ENCODE results near the gene STAP2. TPM values are rescaled to one million over a fixed set of nuclear protein-coding genes. Genes with fewer than 3 reads are reported as not detected.

STAP2 gene
- total and polyA plus RNA-seq, 9 of the 15 experiments (the other 6 are each of a cell fraction or from before 2014, with no cell fraction given), result 1.2 to 9.8 (median 4.5) TPM

DNA sequence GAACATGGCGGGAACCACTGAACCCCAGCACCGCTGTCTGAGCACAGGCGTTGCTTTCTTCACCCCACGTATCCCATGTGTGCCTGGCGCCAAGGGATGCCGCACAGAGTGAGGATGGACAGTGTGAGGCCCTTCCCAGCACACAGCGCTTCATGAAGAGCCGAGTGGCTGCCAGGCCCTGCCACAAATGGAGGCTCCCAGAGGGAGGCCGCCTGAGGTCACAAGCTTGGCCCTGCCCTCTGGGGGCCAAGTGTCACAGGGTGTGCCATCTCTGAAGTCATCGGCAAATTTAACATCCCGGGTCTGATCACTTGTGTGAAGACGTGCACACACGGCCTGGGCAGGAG lies 29.1 kb upstream of the STAP2 start:
- Histone ChIP-seq H3K27ac (ENCODE audit: extremely low read depth, low read depth, low read length) (no peak overlapping the region), H2AFZ (ENCODE audit: low read depth, low read length) (no peak overlapping the region), H3K9me1 (ENCODE audit: control insufficient read depth, insufficient read depth, low read length) (no peaks in the 10 kb centered on the region), H3K27me3 (ENCODE audit: control insufficient read depth in 2 of 2, insufficient read depth in 2 of 2, low read length in 2 of 2) (no peaks in the 10 kb centered on the region), H3K36me3 (ENCODE audit: control insufficient read depth, insufficient read depth, low read length) (peaks cover 79% of the 10 kb centered on the region; the same call in 2 of the 3 replicates), H3K9ac (ENCODE audit: insufficient read depth in 1 of 2, low read depth in 2 of 2, low read length in 2 of 2) (peak overlapping the region in 1 of 2 experiments; percentile 84; a peak in 2 of 4 replicates), H3K9me3 (replicated peaks; ENCODE audit: control insufficient read depth, insufficient read depth, low read depth, low read length) (no peaks in the 10 kb centered on the region), H3K79me2 (ENCODE audit: control insufficient read depth, insufficient read depth, low read length) (peaks cover 59% of the 10 kb centered on the region), H3K4me2 (ENCODE audit: insufficient read depth, low read length) (no peak overlapping the region), H3K4me1 (replicated peaks in 1 of 2; ENCODE audit: control insufficient read depth in 2 of 2, insufficient read depth in 2 of 2, low read length in 2 of 2) (peaks cover 33 to 84% of the 10 kb centered on the region in 2 experiments), H4K20me1 (replicated peaks; ENCODE audit: control insufficient read depth, insufficient read depth, low read length) (no peaks in the 10 kb centered on the region; the same call in 1 of the 2 replicates), H3K4me3 (no peak overlapping the region)
- WGBS (ENCODE audit: insufficient coverage, low coverage, missing lambda C conversion rate), result 93% methylated on average over 13 of the region's 13 CpGs
- ATAC-seq (no peak), FAIRE-seq (no peak), DNase-seq (ENCODE audit: extremely low read depth in 1 of 4, low spot score in 3 of 4) (no peak)
- POLR2A ChIA-PET, result interaction anchor here (3.6 kb wide), 1 partner anchor 11 kb away, joined by 18 read pairs; no protein-coding TSS in a partner anchor
- TF ChIP-seq ZNF121 (CRISPR knock-in tag; conservative IDR thresholded peaks at IDR 0.05), result no peak
- no peak for TF ChIP-seq RNF2 (IDR thresholded peaks at IDR 0.05)
- TF ChIP-seq ZNF316 (IDR thresholded peaks at IDR 0.05), result no peak
- 0 out of 2 replicates have a peak, but pooled peaks have one; percentile 14 for TF ChIP-seq RBFOX2 (IDR thresholded peaks at IDR 0.05; ENCODE audit: low read depth, low read length)
- no peak for TF ChIP-seq BRF1 (IDR thresholded peaks at IDR 0.05; ENCODE audit: borderline replicate concordance, extremely low read depth, insufficient read length)
- no peak for TF ChIP-seq EHMT2 (IDR thresholded peaks at IDR 0.05)
- intact Hi-C loops (cut with micrococcal nuclease), result no loop called here
- in situ Hi-C loops (cut with MboI), result no loop called here
- CTCF ChIA-PET (ENCODE audit: low intra/inter-chr PET ratio), result no interaction called here
- no TSS peak for BruUV-seq (replicated peaks)

DNA sequence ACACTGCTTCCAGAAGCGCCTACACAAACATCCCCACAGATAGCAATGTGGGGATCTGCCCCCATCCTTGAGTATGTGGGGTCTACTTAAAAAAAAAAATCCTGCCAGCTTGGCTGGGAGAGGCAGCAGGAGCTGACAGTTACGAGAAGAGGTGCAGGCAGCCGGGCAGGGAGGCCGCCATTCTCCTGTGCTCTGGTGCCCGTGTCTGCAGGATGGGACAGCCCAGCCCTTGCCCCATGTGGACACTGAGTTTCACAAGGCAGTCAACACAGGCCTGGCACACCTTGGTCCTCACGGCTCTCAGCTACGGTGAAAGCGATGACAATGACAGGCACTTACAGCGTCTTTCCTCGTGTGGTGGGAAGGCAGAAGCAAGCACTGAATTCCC lies 28.7 kb upstream of the STAP2 start:
- POLR2A ChIA-PET, result interaction anchor here (0.6 to 3.6 kb wide), 2 partner anchors 10 to 137 kb away, joined by 3 to 18 read pairs; no protein-coding TSS in a partner anchor
- no peaks in the 10 kb centered on the region for H3K27me3 ChIP-seq (ENCODE audit: control insufficient read depth in 2 of 2, insufficient read depth in 2 of 2, low read length in 2 of 2)
- H4K20me1 ChIP-seq (replicated peaks; ENCODE audit: control insufficient read depth, insufficient read depth, low read length), result no peaks in the 10 kb centered on the region; the same call in 1 of the 2 replicates
- no peak for ATAC-seq
- WGBS (ENCODE audit: insufficient coverage, low coverage, missing lambda C conversion rate), result 91% methylated on average over 10 of the region's 10 CpGs
- no peak overlapping the region for H3K4me3 ChIP-seq
- intact Hi-C loops (cut with micrococcal nuclease), result no loop called here
- peaks cover 28 to 84% of the 10 kb centered on the region in 2 experiments for H3K4me1 ChIP-seq (replicated peaks in 1 of 2; ENCODE audit: control insufficient read depth in 2 of 2, insufficient read depth in 2 of 2, low read length in 2 of 2)
- 0 out of 4 replicates have a peak overlapping the region, but pooled peaks of 1 of the 2 experiments have one; percentile 42 for H3K9ac ChIP-seq (ENCODE audit: insufficient read depth in 1 of 2, low read depth in 2 of 2, low read length in 2 of 2)
- H3K9me1 ChIP-seq (ENCODE audit: control insufficient read depth, insufficient read depth, low read length), result no peaks in the 10 kb centered on the region
- no peak overlapping the region for H2AFZ ChIP-seq (ENCODE audit: low read depth, low read length)
- in situ Hi-C loops (cut with MboI), result no loop called here
- no peaks in the 10 kb centered on the region for H3K9me3 ChIP-seq (replicated peaks; ENCODE audit: control insufficient read depth, insufficient read depth, low read depth, low read length)
- no peak overlapping the region for H3K4me2 ChIP-seq (ENCODE audit: insufficient read depth, low read length)
- no peak for DNase-seq (ENCODE audit: extremely low read depth in 1 of 4, low spot score in 3 of 4)
- H3K27ac ChIP-seq (ENCODE audit: extremely low read depth, low read depth, low read length), result no peak overlapping the region
- BruUV-seq (replicated peaks), result no TSS peak
- FAIRE-seq, result no peak
- H3K36me3 ChIP-seq (ENCODE audit: control insufficient read depth, insufficient read depth, low read length), result peaks cover 82% of the 10 kb centered on the region; the same call in 2 of the 3 replicates
- CTCF ChIA-PET (ENCODE audit: low intra/inter-chr PET ratio), result no interaction called here
- peaks cover 55% of the 10 kb centered on the region for H3K79me2 ChIP-seq (ENCODE audit: control insufficient read depth, insufficient read depth, low read length)
- TF ChIP-seq GABPB1 (CRISPR knock-in tag; IDR thresholded peaks at IDR 0.05) (no peak), MCM2 (IDR thresholded peaks at IDR 0.05; ENCODE audit: low read depth) (no peak), BRCA1 (IDR thresholded peaks at IDR 0.05) (no peak), BRCA1 (CRISPR knock-in tag; IDR thresholded peaks at IDR 0.05) (no peak), ARID1B (IDR thresholded peaks at IDR 0.05) (no peak), BRD9 (IDR thresholded peaks at IDR 0.05; ENCODE audit: low read depth, partially characterized antibody) (no peak)
- TF ChIP-seq, protein P1, sequence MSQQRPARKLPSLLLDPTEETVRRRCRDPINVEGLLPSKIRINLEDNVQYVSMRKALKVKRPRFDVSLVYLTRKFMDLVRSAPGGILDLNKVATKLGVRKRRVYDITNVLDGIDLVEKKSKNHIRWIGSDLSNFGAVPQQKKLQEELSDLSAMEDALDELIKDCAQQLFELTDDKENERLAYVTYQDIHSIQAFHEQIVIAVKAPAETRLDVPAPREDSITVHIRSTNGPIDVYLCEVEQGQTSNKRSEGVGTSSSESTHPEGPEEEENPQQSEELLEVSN (IDR thresholded peaks at IDR 0.05; ENCODE audit: borderline replicate concordance in 1 of 2, extremely low read depth in 1 of 2, insufficient read depth in 1 of 2, insufficient read length in 1 of 2, low read depth in 1 of 2, low read length in 1 of 2, poor library complexity in 1 of 2, severe bottlenecking in 1 of 2), result no peak
- TF ChIP-seq, protein P2, sequence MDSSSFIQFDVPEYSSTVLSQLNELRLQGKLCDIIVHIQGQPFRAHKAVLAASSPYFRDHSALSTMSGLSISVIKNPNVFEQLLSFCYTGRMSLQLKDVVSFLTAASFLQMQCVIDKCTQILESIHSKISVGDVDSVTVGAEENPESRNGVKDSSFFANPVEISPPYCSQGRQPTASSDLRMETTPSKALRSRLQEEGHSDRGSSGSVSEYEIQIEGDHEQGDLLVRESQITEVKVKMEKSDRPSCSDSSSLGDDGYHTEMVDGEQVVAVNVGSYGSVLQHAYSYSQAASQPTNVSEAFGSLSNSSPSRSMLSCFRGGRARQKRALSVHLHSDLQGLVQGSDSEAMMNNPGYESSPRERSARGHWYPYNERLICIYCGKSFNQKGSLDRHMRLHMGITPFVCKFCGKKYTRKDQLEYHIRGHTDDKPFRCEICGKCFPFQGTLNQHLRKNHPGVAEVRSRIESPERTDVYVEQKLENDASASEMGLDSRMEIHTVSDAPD (CRISPR knock-in tag; IDR thresholded peaks at IDR 0.05), result no peak
